Gastroesophageal sphincter (tissue), 3 donors: Measurements from ENCODE around the gene DUSP12.

ENCODE experiments used
- EP300 ChIP-seq: sonication (generic); formaldehyde crosslinking; IDR thresholded peaks from one replicate; pipeline ENCODE4 v1.6.1; 2017; ENCODE audit warnings: antibody characterized with exemption, mild to moderate bottlenecking
- TF ChIP-seq, protein P1 (sequence below), 4 experiments: fragments of 200-600 bp in 2 of 4; fragments of 450-650 bp in 2 of 4; sonication (generic) in 1 of 4; IDR thresholded peaks; one replicate each; pipeline ENCODE4 v1.5.1; 2017 to 2019; ENCODE audit warnings: antibody characterized with exemption in 4 of 4, mild to moderate bottlenecking in 2 of 4, moderate library complexity in 2 of 4

DNA sequence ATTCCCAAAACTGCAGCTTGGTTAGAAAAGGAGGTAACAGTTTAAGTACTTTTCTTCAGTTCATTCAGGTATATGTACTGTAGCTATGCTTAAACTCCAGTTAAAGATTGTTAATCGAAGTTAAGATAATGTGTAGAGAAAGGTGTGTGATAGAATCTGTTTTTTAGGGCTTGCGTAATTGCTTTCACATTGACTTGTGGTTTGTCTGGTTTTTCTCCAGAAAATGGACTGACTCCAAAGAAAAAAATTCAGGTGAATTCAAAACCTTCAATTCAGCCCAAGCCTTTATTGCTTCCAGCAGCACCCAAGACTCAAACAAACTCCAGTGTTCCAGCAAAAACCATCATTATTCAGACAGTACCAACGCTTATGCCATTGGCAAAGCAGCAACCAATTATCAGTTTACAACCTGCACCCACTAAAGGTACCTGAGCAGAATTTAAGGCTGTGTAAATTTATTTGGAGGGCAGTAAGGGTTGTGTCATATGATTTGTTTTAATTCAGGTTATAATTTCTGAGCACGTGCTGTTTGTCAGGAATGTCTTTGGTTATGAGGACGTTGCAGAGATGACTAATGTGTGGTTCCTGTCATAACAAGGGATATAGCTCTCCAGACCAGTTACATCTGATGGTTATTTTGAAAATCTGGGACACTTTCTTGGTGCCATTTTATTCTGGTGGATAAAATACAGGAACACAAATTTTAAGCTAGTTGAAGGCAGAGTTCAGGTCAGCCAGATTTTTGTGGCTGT lies 42.5 kb downstream of the DUSP12 start:
- TF ChIP-seq EP300: no peak
- TF ChIP-seq, protein P1, sequence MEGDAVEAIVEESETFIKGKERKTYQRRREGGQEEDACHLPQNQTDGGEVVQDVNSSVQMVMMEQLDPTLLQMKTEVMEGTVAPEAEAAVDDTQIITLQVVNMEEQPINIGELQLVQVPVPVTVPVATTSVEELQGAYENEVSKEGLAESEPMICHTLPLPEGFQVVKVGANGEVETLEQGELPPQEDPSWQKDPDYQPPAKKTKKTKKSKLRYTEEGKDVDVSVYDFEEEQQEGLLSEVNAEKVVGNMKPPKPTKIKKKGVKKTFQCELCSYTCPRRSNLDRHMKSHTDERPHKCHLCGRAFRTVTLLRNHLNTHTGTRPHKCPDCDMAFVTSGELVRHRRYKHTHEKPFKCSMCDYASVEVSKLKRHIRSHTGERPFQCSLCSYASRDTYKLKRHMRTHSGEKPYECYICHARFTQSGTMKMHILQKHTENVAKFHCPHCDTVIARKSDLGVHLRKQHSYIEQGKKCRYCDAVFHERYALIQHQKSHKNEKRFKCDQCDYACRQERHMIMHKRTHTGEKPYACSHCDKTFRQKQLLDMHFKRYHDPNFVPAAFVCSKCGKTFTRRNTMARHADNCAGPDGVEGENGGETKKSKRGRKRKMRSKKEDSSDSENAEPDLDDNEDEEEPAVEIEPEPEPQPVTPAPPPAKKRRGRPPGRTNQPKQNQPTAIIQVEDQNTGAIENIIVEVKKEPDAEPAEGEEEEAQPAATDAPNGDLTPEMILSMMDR (IDR thresholded peaks at IDR 0.05): no peak
